SJCRH30 (cell line): Measurements from ENCODE around the gene PYGL. TPM values are rescaled to one million over a fixed set of nuclear protein-coding genes. Genes with fewer than 3 reads are reported as not detected.
A peak's percentile ranks its signal among the peaks of the same experiment; 100 is the strongest.
"Not testable (repeated sequence)": the region's sequence is repeated elsewhere in the genome, so short reads cannot be mapped to it uniquely, and the experiment has no call there.

ENCODE experiments used
- DNase-seq, 2 experiments: peaks; one replicate each; pipeline ENCODE4 v3.0.0-alpha.2; 2015 to 2020
- H3K27ac ChIP-seq: fragments of 250-450 bp; sonication (Bioruptor Pico); 2 replicates; pipeline ENCODE4 v1.5.1; 2020; ENCODE audit warnings: mild to moderate bottlenecking, moderate library complexity
- H3K27me3 ChIP-seq: fragments of 250-450 bp; sonication (Bioruptor Pico); 2 replicates; pipeline ENCODE4 v1.5.1; 2020; ENCODE audit warnings: mild to moderate bottlenecking, moderate library complexity
- H3K36me3 ChIP-seq: fragments of 250-450 bp; sonication (Bioruptor Pico); 2 replicates; pipeline ENCODE4 v1.5.1; 2020; ENCODE audit warnings: mild to moderate bottlenecking, moderate library complexity
- H3K4me1 ChIP-seq: fragments of 250-450 bp; sonication (Bioruptor Pico); 2 replicates; pipeline ENCODE4 v1.5.1; 2020; ENCODE audit warnings: mild to moderate bottlenecking, moderate library complexity
- H3K4me3 ChIP-seq: fragments of 250-450 bp; sonication (Bioruptor Pico); 2 replicates; pipeline ENCODE4 v1.5.1; 2020; ENCODE audit warnings: mild to moderate bottlenecking, moderate library complexity
- H3K9me3 ChIP-seq: fragments of 250-450 bp; sonication (Bioruptor Pico); replicated peaks from 2 replicates; pipeline ENCODE4 v1.5.1; 2020; ENCODE audit warnings: mild to moderate bottlenecking, moderate library complexity
- total RNA-seq: library from RNA; depleted of rRNA; stranded (reverse); fragments of >200 nt; shearing (Covaris generic); gene quantifications from 2 replicates; pipeline ENCODE4 v1.2.3, GENCODE V29; 2014

The PYGL gene
- total RNA-seq, 1 experiment from 2014 or later = 5.0 TPM

GRCh38 chr14:50964683-50965390 lies 20.6 kb upstream of the PYGL start:
- DNase-seq = peak in 1 of 2 experiments; percentile 38
- H3K27ac ChIP-seq = no peak overlapping the region
- H3K36me3 ChIP-seq = no peaks in the 10 kb centered on the region
- H3K27me3 ChIP-seq = no peaks in the 10 kb centered on the region
- no peaks in the 10 kb centered on the region for H3K4me1 ChIP-seq
- no peak overlapping the region for H3K4me3 ChIP-seq
- H3K9me3 ChIP-seq = no peaks in the 10 kb centered on the region

GRCh38 chr14:50963919-50964318 lies 19.6 kb upstream of the PYGL start:
- H3K27me3 ChIP-seq = no peaks in the 10 kb centered on the region
- H3K4me3 ChIP-seq = no peak overlapping the region
- H3K9me3 ChIP-seq = no peaks in the 10 kb centered on the region
- no peaks in the 10 kb centered on the region for H3K4me1 ChIP-seq
- no peak overlapping the region for H3K27ac ChIP-seq
- H3K36me3 ChIP-seq = no peaks in the 10 kb centered on the region
- DNase-seq = no peak

GRCh38 chr14:50961605-50962221 lies 17.4 kb upstream of the PYGL start:
- Histone ChIP-seq H3K36me3 (no peaks in the 10 kb centered on the region), H3K27ac (no peak overlapping the region), H3K4me3 (no peak overlapping the region), H3K9me3 (no peaks in the 10 kb centered on the region), H3K27me3 (no peaks in the 10 kb centered on the region), H3K4me1 (no peaks in the 10 kb centered on the region)
- no peak for DNase-seq

- Histone ChIP-seq H3K27ac (no peak overlapping the region), H3K27me3 (no peaks in the 10 kb centered on the region), H3K36me3 (no peaks in the 10 kb centered on the region), H3K4me1 (peaks cover 6% of the 10 kb centered on the region), H3K9me3 (no peaks in the 10 kb centered on the region), H3K4me3 (no peak overlapping the region)
- DNase-seq = no peak
These were observed 13.0 kb upstream of the PYGL start for GRCh38 chr14:50957296-50957695.

GRCh38 chr14:50956421-50956820 lies 12.1 kb upstream of the PYGL start:
- not testable (repeated sequence) for H3K4me1 ChIP-seq, H3K9me3 ChIP-seq, H3K36me3 ChIP-seq, H3K4me3 ChIP-seq, H3K27me3 ChIP-seq, DNase-seq, H3K27ac ChIP-seq

- no peak overlapping the region for H3K4me3 ChIP-seq
- peak; percentile 80 for DNase-seq
- H3K36me3 ChIP-seq = no peaks in the 10 kb centered on the region
- peak overlapping the region; percentile 31; the same call in 1 of the 2 replicates for H3K27ac ChIP-seq
- no peaks in the 10 kb centered on the region for H3K27me3 ChIP-seq
- no peaks in the 10 kb centered on the region for H3K9me3 ChIP-seq
- peaks cover 6% of the 10 kb centered on the region for H3K4me1 ChIP-seq
These were observed 11.2 kb upstream of the PYGL start for GRCh38 chr14:50955373-50956043.

- Histone ChIP-seq H3K36me3 (no peaks in the 10 kb centered on the region), H3K27me3 (no peaks in the 10 kb centered on the region), H3K9me3 (no peaks in the 10 kb centered on the region), H3K4me3 (no peak overlapping the region), H3K27ac (peak overlapping the region; percentile 31; the same call in 1 of the 2 replicates), H3K4me1 (peaks cover 6% of the 10 kb centered on the region)
- peak in 1 of 2 experiments; percentile 34 for DNase-seq
These were observed 10.6 kb upstream of the PYGL start for GRCh38 chr14:50954811-50955372.

- Histone ChIP-seq H3K4me1 (peaks cover 6% of the 10 kb centered on the region), H3K4me3 (no peak overlapping the region), H3K9me3 (no peaks in the 10 kb centered on the region), H3K36me3 (no peaks in the 10 kb centered on the region), H3K27me3 (no peaks in the 10 kb centered on the region), H3K27ac (no peak overlapping the region)
- DNase-seq = no peak
These were observed 9.2 kb upstream of the PYGL start for GRCh38 chr14:50953502-50953901.

- Histone ChIP-seq H3K4me3 (no peak overlapping the region), H3K4me1 (peaks cover 15% of the 10 kb centered on the region), H3K9me3 (no peaks in the 10 kb centered on the region), H3K27ac (no peak overlapping the region), H3K27me3 (no peaks in the 10 kb centered on the region), H3K36me3 (no peaks in the 10 kb centered on the region)
- no peak for DNase-seq
These were observed 6.7 kb upstream of the PYGL start for GRCh38 chr14:50951032-50951431.

GRCh38 chr14:50948205-50948604 lies 3.9 kb upstream of the PYGL start:
- Histone ChIP-seq H3K4me3 (no peak overlapping the region), H3K27ac (no peak overlapping the region), H3K27me3 (no peaks in the 10 kb centered on the region), H3K9me3 (no peaks in the 10 kb centered on the region), H3K36me3 (no peaks in the 10 kb centered on the region), H3K4me1 (peaks cover 9% of the 10 kb centered on the region)
- DNase-seq = no peak

GRCh38 chr14:50947446-50947845 lies 3.2 kb upstream of the PYGL start:
- Histone ChIP-seq H3K27ac (0 out of 2 replicates have a peak overlapping the region, but pooled peaks have one; percentile 1), H3K27me3 (no peaks in the 10 kb centered on the region), H3K4me1 (peaks cover 9% of the 10 kb centered on the region), H3K36me3 (no peaks in the 10 kb centered on the region), H3K9me3 (no peaks in the 10 kb centered on the region), H3K4me3 (no peak overlapping the region)
- peak in 1 of 2 experiments; percentile 49 for DNase-seq

GRCh38 chr14:50946234-50946935 lies 2.1 kb upstream of the PYGL start:
- DNase-seq = no peak
- Histone ChIP-seq H3K9me3 (no peaks in the 10 kb centered on the region), H3K36me3 (no peaks in the 10 kb centered on the region), H3K27me3 (no peaks in the 10 kb centered on the region), H3K4me1 (peaks cover 9% of the 10 kb centered on the region), H3K4me3 (no peak overlapping the region), H3K27ac (no peak overlapping the region)

GRCh38 chr14:50944647-50945413 lies 547 bp upstream of the PYGL start:
- peak; percentile 54 to 67 for DNase-seq
- H3K27ac ChIP-seq = peak overlapping the region; percentile 75

More at GRCh38 chr14:50944647-50945413, 547 bp upstream of the PYGL start:
- Histone ChIP-seq H3K9me3 (no peaks in the 10 kb centered on the region), H3K4me1 (peaks cover 9% of the 10 kb centered on the region), H3K4me3 (peak overlapping the region; percentile 69), H3K36me3 (no peaks in the 10 kb centered on the region), H3K27me3 (no peaks in the 10 kb centered on the region)
